Neural cell (in vitro differentiated cells): ENCODE measurements around the gene GYPE.
"Not testable (repeated sequence)": the region's sequence is repeated elsewhere in the genome, so short reads cannot be mapped to it uniquely, and the experiment has no call there.

Source experiments
- CTCF ChIP-seq: fragments of 450-650 bp; IDR thresholded peaks from 2 replicates; pipeline ENCODE4 v1.5.1; 2014; ENCODE audit warnings: antibody characterized with exemption, mild to moderate bottlenecking, moderate library complexity; ENCODE audit not compliant: poor library complexity, severe bottlenecking
- EZH2 ChIP-seq: fragments of 200-600, 300-800 bp; shearing (Covaris generic), sonication (generic); IDR thresholded peaks from 2 replicates; pipeline ENCODE4 v1.6.1; 2014; ENCODE audit warnings: antibody characterized with exemption, low read length, borderline replicate concordance, mild to moderate bottlenecking; ENCODE audit not compliant: insufficient read depth, poor library complexity, severe bottlenecking
- POLR2AphosphoS5 ChIP-seq: IDR thresholded peaks from 2 replicates; pipeline ENCODE4 v1.6.1; 2012
- RAD21 ChIP-seq: fragments of 450-650 bp; conservative IDR thresholded peaks from 2 replicates; pipeline ENCODE4 v1.6.1; 2014; ENCODE audit warnings: antibody characterized with exemption, mild to moderate bottlenecking, moderate library complexity
- REST ChIP-seq: IDR thresholded peaks from 2 replicates; pipeline ENCODE4 v1.6.1; 2012; ENCODE audit warnings: borderline replicate concordance
- TAF1 ChIP-seq: IDR thresholded peaks from 2 replicates; pipeline ENCODE4 v1.6.1; 2012; ENCODE audit warnings: low read depth

GRCh38 chr4:143890323-143890722, 15.0 kb downstream of the GYPE start:
- not testable (repeated sequence) for TF ChIP-seq RAD21, CTCF, REST, TAF1, EZH2, POLR2AphosphoS5
